Glutamatergic neuron (in vitro differentiated cells): ENCODE data around the gene TGFA. TPM values are rescaled to one million over a fixed set of nuclear protein-coding genes. Genes with fewer than 3 reads are reported as not detected.

ENCODE experiments used
- DNase-seq: peaks from one replicate; pipeline ENCODE4 v3.0.0; 2022
- H3K27ac Mint-ChIP-seq: one replicate; pipeline ENCODE4 v1.8.0; 2020; ENCODE audit warnings: mild to moderate bottlenecking, mixed read lengths, inconsistent platforms; ENCODE audit not compliant: unreplicated experiment
- H3K27me3 Mint-ChIP-seq: one replicate; pipeline ENCODE4 v1.8.0; 2020; ENCODE audit warnings: mild to moderate bottlenecking, moderate library complexity, mixed read lengths, inconsistent platforms; ENCODE audit not compliant: unreplicated experiment
- H3K36me3 Mint-ChIP-seq: one replicate; pipeline ENCODE4 v1.8.0; 2020; ENCODE audit warnings: mild to moderate bottlenecking, mixed read lengths, inconsistent platforms; ENCODE audit not compliant: unreplicated experiment
- H3K4me1 Mint-ChIP-seq: one replicate; pipeline ENCODE4 v1.8.0; 2020; ENCODE audit warnings: mild to moderate bottlenecking, low read depth, mixed read lengths, inconsistent platforms; ENCODE audit not compliant: unreplicated experiment
- H3K4me3 Mint-ChIP-seq: one replicate; pipeline ENCODE4 v1.8.0; 2020; ENCODE audit warnings: mild to moderate bottlenecking, mixed read lengths, inconsistent platforms; ENCODE audit not compliant: unreplicated experiment
- H3K9me3 Mint-ChIP-seq: one replicate; pipeline ENCODE4 v1.8.0; 2020; ENCODE audit warnings: mild to moderate bottlenecking, moderate library complexity, mixed read lengths, inconsistent platforms; ENCODE audit not compliant: unreplicated experiment
- total RNA-seq: library from RNA; stranded (reverse); fragmentation: NEBNext Ultra II Directional; extraction: Animal tissue kit (Norgen Biotek cat#: 25700); gene quantifications from one replicate; pipeline ENCODE4 v1.2.1, GENCODE V29; 2021; ENCODE audit not compliant: unreplicated experiment
- TF ChIP-seq, protein P1 (sequence below): fragments of 200-600 bp; sonication (generic); IDR thresholded peaks from one replicate; pipeline ENCODE4 v1.5.0; 2021; ENCODE audit not compliant: partially characterized antibody, unreplicated experiment

The TGFA gene
- total RNA-seq, 1 donor from 2014 or later = 4.7 TPM

DNA sequence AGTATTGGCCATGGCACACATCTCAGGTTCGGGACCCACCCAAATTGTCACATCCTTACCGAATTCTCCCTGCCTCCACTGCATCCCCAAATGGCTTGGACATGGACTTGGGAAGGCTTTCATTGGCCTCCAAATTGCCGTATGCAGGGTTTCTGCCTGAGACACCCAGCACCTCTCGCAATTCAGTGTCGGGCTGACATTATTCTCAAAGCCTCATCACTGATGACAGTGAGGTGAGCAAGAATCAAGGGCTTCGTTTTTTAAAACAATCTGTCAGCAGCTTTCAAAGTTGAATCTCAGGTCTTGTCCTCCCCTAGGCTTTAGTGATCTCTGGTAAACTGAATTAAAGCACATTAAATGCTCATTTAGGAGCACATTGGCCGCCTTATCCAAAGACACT, 29.5 kb upstream of the TGFA start:
- no peaks in the 10 kb centered on the region for H3K27me3 Mint-ChIP-seq
- no peak for DNase-seq
- no peak overlapping the region for H3K4me3 Mint-ChIP-seq
- TF ChIP-seq, protein P1, sequence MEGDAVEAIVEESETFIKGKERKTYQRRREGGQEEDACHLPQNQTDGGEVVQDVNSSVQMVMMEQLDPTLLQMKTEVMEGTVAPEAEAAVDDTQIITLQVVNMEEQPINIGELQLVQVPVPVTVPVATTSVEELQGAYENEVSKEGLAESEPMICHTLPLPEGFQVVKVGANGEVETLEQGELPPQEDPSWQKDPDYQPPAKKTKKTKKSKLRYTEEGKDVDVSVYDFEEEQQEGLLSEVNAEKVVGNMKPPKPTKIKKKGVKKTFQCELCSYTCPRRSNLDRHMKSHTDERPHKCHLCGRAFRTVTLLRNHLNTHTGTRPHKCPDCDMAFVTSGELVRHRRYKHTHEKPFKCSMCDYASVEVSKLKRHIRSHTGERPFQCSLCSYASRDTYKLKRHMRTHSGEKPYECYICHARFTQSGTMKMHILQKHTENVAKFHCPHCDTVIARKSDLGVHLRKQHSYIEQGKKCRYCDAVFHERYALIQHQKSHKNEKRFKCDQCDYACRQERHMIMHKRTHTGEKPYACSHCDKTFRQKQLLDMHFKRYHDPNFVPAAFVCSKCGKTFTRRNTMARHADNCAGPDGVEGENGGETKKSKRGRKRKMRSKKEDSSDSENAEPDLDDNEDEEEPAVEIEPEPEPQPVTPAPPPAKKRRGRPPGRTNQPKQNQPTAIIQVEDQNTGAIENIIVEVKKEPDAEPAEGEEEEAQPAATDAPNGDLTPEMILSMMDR = no peak
- no peak overlapping the region for H3K27ac Mint-ChIP-seq
- no peaks in the 10 kb centered on the region for H3K9me3 Mint-ChIP-seq
- H3K36me3 Mint-ChIP-seq = no peaks in the 10 kb centered on the region
- peaks cover 7% of the 10 kb centered on the region for H3K4me1 Mint-ChIP-seq

DNA sequence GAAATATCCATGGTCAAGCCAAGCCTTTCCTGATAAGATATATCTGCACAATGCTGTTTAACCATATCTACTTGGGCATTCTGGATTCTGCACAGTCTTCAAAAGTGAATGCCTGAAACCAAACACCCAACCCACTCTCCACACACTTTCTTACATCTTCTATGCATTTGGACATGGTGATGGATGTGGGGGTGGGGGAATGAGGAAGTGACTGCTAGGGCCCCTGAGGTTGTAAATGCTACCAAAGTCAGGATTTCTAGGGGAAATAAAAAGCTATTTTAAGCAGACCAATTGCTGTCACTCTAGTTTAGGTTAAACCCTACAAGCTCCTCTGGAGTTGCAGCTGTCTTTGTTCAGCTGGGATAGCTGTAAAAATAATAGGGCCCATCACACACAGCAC, 26.7 kb upstream of the TGFA start:
- Mint-ChIP-seq H3K9me3 (no peaks in the 10 kb centered on the region), H3K4me3 (no peak overlapping the region), H3K36me3 (no peaks in the 10 kb centered on the region), H3K27ac (no peak overlapping the region), H3K4me1 (no peaks in the 10 kb centered on the region), H3K27me3 (no peaks in the 10 kb centered on the region)
- no peak for DNase-seq
- TF ChIP-seq, protein P1 = no peak

DNA sequence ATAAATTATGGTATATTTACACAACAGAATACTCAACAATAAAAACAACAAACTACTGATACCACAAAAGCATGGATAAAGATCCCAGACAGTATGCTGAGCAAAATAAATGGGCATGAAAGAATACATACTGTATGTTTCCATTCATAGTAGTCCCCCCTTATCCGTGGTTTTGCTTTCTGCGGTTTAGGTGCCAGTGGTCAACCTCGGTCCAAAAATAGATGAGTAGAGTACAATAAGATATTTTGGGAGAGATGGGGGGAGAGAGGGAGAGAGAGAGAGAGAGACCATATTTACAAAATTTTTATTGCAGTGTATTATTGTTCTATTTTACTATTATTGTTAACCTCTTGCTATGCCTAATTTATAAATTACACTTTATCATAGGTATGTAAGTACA, 21.0 kb upstream of the TGFA start:
- no peaks in the 10 kb centered on the region for H3K27me3 Mint-ChIP-seq
- H3K27ac Mint-ChIP-seq = no peak overlapping the region
- TF ChIP-seq, protein P1 = no peak
- H3K9me3 Mint-ChIP-seq = no peaks in the 10 kb centered on the region
- H3K4me3 Mint-ChIP-seq = no peak overlapping the region
- no peaks in the 10 kb centered on the region for H3K36me3 Mint-ChIP-seq
- H3K4me1 Mint-ChIP-seq = no peaks in the 10 kb centered on the region
- no peak for DNase-seq

GRCh38 chr2:70574109-70574508, 20.5 kb upstream of the TGFA start:
- H3K9me3 Mint-ChIP-seq = no peaks in the 10 kb centered on the region
- TF ChIP-seq, protein P1 = no peak

DNA sequence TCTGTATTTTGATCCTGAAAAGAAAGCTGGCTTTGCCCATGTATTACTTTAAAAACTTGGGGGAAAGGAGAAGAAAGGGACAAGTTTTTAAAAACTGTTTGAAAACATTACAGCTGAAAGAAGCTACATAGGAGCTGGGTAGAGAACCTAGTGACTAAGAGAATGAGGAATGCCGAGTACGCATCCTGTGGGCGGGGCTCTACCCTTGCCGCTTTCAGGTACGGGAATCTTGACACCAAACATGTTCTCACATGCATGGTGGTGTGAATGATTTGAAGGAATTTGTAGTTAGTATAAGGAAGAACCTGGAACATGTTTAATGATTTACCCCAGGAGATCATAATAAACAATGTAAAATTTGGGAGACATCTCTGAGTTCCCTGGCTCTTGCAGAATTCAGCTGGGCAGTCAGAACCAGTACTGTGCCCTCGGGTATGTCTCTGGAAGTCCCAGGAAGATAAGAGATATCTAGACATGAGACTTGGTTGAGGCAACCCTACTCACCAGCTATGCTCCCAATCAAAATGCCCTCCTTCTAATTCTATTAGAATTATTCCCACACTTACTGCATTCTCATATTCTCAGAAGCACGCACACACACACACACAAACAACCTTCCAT, 16.5 kb upstream of the TGFA start:
- no peak for DNase-seq
- H3K4me3 Mint-ChIP-seq = no peak overlapping the region
- no peaks in the 10 kb centered on the region for H3K36me3 Mint-ChIP-seq
- H3K27me3 Mint-ChIP-seq = no peaks in the 10 kb centered on the region
- H3K27ac Mint-ChIP-seq = no peak overlapping the region
- TF ChIP-seq, protein P1 = no peak
- H3K9me3 Mint-ChIP-seq = no peaks in the 10 kb centered on the region
- H3K4me1 Mint-ChIP-seq = no peaks in the 10 kb centered on the region

More at GRCh38 chr2:70574109-70574508, 20.5 kb upstream of the TGFA start:
- Mint-ChIP-seq H3K27ac (no peak overlapping the region), H3K4me1 (no peaks in the 10 kb centered on the region), H3K4me3 (no peak overlapping the region), H3K27me3 (no peaks in the 10 kb centered on the region), H3K36me3 (no peaks in the 10 kb centered on the region)
- DNase-seq = no peak
